Uterus (tissue), 4 donors: ENCODE data around the gene ABCA13. TPM values are rescaled to one million over a fixed set of nuclear protein-coding genes. Genes with fewer than 3 reads are reported as not detected.

Experiments
- DNase-seq, 2 donors: peaks; one replicate each; pipeline ENCODE4 v3.0.0-alpha.2; 2019 to 2020
- H3K27ac ChIP-seq, 2 donors: fragments of 200-600 bp; sonication (generic); 1 replicate in 1 of 2; 2 replicates in 1 of 2; pipeline ENCODE4 v1.5.1; 2016 to 2018
- H3K27me3 ChIP-seq, 2 donors: fragments of 200-600 bp; sonication (generic); one replicate each; pipeline ENCODE4 v1.5.1; 2018 to 2019; ENCODE audit warnings: control low read depth in 1 of 2
- H3K36me3 ChIP-seq, 2 donors: fragments of 200-600 bp; sonication (generic); one replicate each; pipeline ENCODE4 v1.5.1; 2019; ENCODE audit warnings: control low read depth in 1 of 2
- H3K4me1 ChIP-seq, 2 donors: fragments of 200-600 bp; sonication (generic); one replicate each; pipeline ENCODE4 v1.5.1; 2018 to 2019; ENCODE audit warnings: control low read depth in 1 of 2
- H3K4me3 ChIP-seq, 2 donors: fragments of 200-600 bp; sonication (generic); 1 replicate in 1 of 2; 2 replicates in 1 of 2; pipeline ENCODE4 v1.5.1; 2018 to 2019; ENCODE audit warnings: mild to moderate bottlenecking in 1 of 2
- H3K9me3 ChIP-seq, 2 donors: fragments of 200-600 bp; sonication (generic); one replicate each; pipeline ENCODE4 v1.5.1; 2019; ENCODE audit warnings: control low read depth in 1 of 2
- CTCF ChIP-seq, 4 experiments: fragments of 200-600 bp in 2 of 4; fragments of 450-650 bp in 2 of 4; sonication (generic) in 2 of 4; IDR thresholded peaks; one replicate each; pipeline ENCODE4 v1.5.1; 2016 to 2019; ENCODE audit warnings: antibody characterized with exemption in 4 of 4, mild to moderate bottlenecking in 2 of 4, moderate library complexity in 1 of 4
- POLR2A ChIP-seq, 2 donors: fragments of 450-650 bp; IDR thresholded peaks; one replicate each; pipeline ENCODE4 v1.6.1; 2016; ENCODE audit warnings: antibody characterized with exemption in 2 of 2, mild to moderate bottlenecking in 1 of 2, moderate library complexity in 1 of 2
- intact Hi-C: fragments of 100-400 bp; cut with DNase I; formaldehyde crosslinking; loops from one replicate; pipeline ENCODE4 v1.15.1; 2023; ENCODE audit warnings: low total_unique reads
- total RNA-seq, 4 donors: library from RNA; depleted of rRNA in 3 of 4; stranded (reverse); fragments of >200 nt in 3 of 4; gene quantifications; one replicate each; pipeline versions ENCODE4 v1.1.0 to v1.2.4, GENCODE V29; 2014 to 2023
- donor health status: DM: yes; HTN: yes; CAD: no.

Gene ABCA13
- total RNA-seq, 4 donors from 2014 or later = 0.12 to 1.0 (median 0.26) TPM; not detected in 1

DNA sequence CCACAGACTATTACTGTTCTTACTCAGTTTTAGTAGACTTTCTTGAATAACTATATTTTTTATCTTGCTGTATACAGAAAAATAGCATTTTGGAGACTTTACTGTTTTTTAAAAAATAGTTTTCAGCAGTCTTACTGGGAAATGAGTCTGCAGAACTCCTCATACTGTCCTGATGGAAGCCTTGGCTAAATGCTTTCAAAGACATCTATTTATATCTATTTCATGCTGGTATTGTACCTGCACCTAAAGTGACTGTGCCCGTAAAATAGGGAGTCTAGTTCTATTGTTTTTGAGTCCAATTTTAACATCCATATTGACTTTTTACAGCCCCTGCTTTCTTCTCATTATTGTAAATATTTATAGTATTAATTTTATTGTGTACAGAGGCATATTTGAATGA, 464.5 kb downstream of the ABCA13 start:
- Histone ChIP-seq H3K9me3 (no peaks in the 10 kb centered on the region), H3K4me3 (no peak overlapping the region), H3K4me1 (no peaks in the 10 kb centered on the region), H3K27me3 (no peaks in the 10 kb centered on the region), H3K27ac (no peak overlapping the region), H3K36me3 (no peaks in the 10 kb centered on the region)
- TF ChIP-seq CTCF (IDR thresholded peaks at IDR 0.05) = no peak
- no peak for TF ChIP-seq POLR2A (IDR thresholded peaks at IDR 0.05)
- intact Hi-C loops = no loop called here
- DNase-seq = no peak

GRCh38 chr7:48636391-48637015, 465.2 kb downstream of the ABCA13 start:
- DNase-seq = no peak
- Histone ChIP-seq H3K36me3 (no peaks in the 10 kb centered on the region), H3K9me3 (no peaks in the 10 kb centered on the region), H3K27ac (no peak overlapping the region), H3K4me1 (no peaks in the 10 kb centered on the region), H3K4me3 (no peak overlapping the region), H3K27me3 (no peaks in the 10 kb centered on the region)
- TF ChIP-seq CTCF (IDR thresholded peaks at IDR 0.05) (no peak), POLR2A (IDR thresholded peaks at IDR 0.05) (no peak)
- intact Hi-C loops = no loop called here

- H3K27me3 ChIP-seq = no peaks in the 10 kb centered on the region
- no peak overlapping the region for H3K27ac ChIP-seq
- no peaks in the 10 kb centered on the region for H3K9me3 ChIP-seq
- H3K4me1 ChIP-seq = no peaks in the 10 kb centered on the region
- no peaks in the 10 kb centered on the region for H3K36me3 ChIP-seq
- DNase-seq = no peak
- TF ChIP-seq POLR2A (IDR thresholded peaks at IDR 0.05) (no peak), CTCF (IDR thresholded peaks at IDR 0.05) (no peak)
- intact Hi-C loops = no loop called here
- H3K4me3 ChIP-seq = no peak overlapping the region
These were observed 466.1 kb downstream of the ABCA13 start for GRCh38 chr7:48637382-48637781.

DNA sequence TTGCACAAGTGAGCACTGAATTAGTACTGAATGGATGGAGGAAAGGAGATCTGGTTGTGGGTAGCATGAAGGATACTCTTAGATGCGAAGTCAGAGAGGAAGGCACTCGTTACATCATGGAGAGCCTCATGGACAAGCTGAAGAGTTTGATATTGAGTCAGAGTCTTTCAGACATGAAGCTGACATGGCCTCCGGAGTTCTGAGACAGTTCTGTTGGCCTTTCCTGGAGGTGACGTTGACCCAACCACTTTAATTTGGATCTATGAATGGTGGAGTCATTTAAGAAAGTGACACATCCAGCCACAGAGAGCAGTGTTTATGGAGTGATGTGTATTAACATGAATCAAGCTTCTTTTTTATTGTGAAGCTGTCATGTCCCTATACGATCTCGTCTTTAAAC, 466.8 kb downstream of the ABCA13 start:
- TF ChIP-seq CTCF (IDR thresholded peaks at IDR 0.05) (no peak), POLR2A (IDR thresholded peaks at IDR 0.05) (no peak)
- intact Hi-C loops = no loop called here
- no peak overlapping the region for H3K4me3 ChIP-seq
- H3K9me3 ChIP-seq = no peaks in the 10 kb centered on the region
- H3K36me3 ChIP-seq = no peaks in the 10 kb centered on the region
- H3K27me3 ChIP-seq = no peaks in the 10 kb centered on the region
- no peak for DNase-seq
- no peak overlapping the region for H3K27ac ChIP-seq
- H3K4me1 ChIP-seq = no peaks in the 10 kb centered on the region

- H3K4me1 ChIP-seq = no peaks in the 10 kb centered on the region
- H3K27ac ChIP-seq = no peak overlapping the region
- no peaks in the 10 kb centered on the region for H3K36me3 ChIP-seq
- no peaks in the 10 kb centered on the region for H3K9me3 ChIP-seq
- no peak for TF ChIP-seq POLR2A (IDR thresholded peaks at IDR 0.05)
- no peak for TF ChIP-seq CTCF (IDR thresholded peaks at IDR 0.05)
- H3K4me3 ChIP-seq = no peak overlapping the region
- DNase-seq = no peak
- H3K27me3 ChIP-seq = no peaks in the 10 kb centered on the region
- intact Hi-C loops = no loop called here
These were observed 472.3 kb downstream of the ABCA13 start for GRCh38 chr7:48643431-48644013.
